H1 (cell line): ENCODE results near the gene COLEC11. TPM values are rescaled to one million over a fixed set of nuclear protein-coding genes. Genes with fewer than 3 reads are reported as not detected.

Experiments used
- CTCF ChIA-PET: fragments of 300-600 bp; sonication (Branson Sonifier 250); formaldehyde crosslinking; loops from one replicate; lab custom pipeline; 2021; ENCODE audit not compliant: partially characterized antibody; lab: Charles Lee
- POLR2A ChIA-PET: fragments of 300-600 bp; sonication (Branson Sonifier 250); formaldehyde crosslinking; loops from one replicate; lab custom pipeline; 2021; ENCODE audit warnings: inconsistent platforms; ENCODE audit not compliant: partially characterized antibody; lab: Charles Lee
- DNase-seq, 2 experiments: peaks; one replicate each; pipeline versions ENCODE4 v3.0.0 to v3.0.0-alpha.2; 2010 to 2022; ENCODE audit warnings: low spot score in 2 of 2, low read depth in 1 of 2, mixed read lengths in 1 of 2
- FAIRE-seq: peaks from 2 replicates; lab custom pipeline; 2011; peaks lifted over from hg19 to GRCh38; lab: Jason Lieb, UNC
- H2AFZ ChIP-seq: 2 replicates; pipeline ENCODE4 v1.8.1; 2012; ENCODE audit warnings: low read length, inconsistent platforms
- H2AK5ac ChIP-seq: 2 replicates; pipeline ENCODE4 v1.6.1; 2013; ENCODE audit warnings: low read depth, low read length
- H2BK120ac ChIP-seq: replicated peaks from 2 replicates; pipeline ENCODE3; 2013; ENCODE audit warnings: low read depth, low read length, inconsistent platforms
- H2BK12ac ChIP-seq: 2 replicates; pipeline ENCODE4 v1.6.1; 2013; ENCODE audit warnings: low read depth, low read length
- H2BK15ac ChIP-seq: 2 replicates; pipeline ENCODE4 v1.6.1; 2013; ENCODE audit warnings: low read length
- H2BK20ac ChIP-seq: 2 replicates; pipeline ENCODE4 v1.6.1; 2013; ENCODE audit warnings: low read length
- H2BK5ac ChIP-seq: 2 replicates; pipeline ENCODE4 v1.6.1; 2013; ENCODE audit warnings: low read depth, low read length
- H3K14ac ChIP-seq: 2 replicates; pipeline ENCODE4 v1.6.1; 2013; ENCODE audit warnings: inconsistent platforms; ENCODE audit not compliant: insufficient read length
- H3K18ac ChIP-seq: 2 replicates; pipeline ENCODE4 v1.6.1; 2013; ENCODE audit warnings: low read length; ENCODE audit errors: extremely low read depth
- H3K23ac ChIP-seq: 2 replicates; pipeline ENCODE4 v1.6.1; 2013; ENCODE audit warnings: inconsistent platforms; ENCODE audit not compliant: insufficient read length
- H3K23me2 ChIP-seq: 2 replicates; pipeline ENCODE4 v1.6.1; 2013; ENCODE audit warnings: low read depth, low read length
- H3K27ac ChIP-seq: 2 replicates; pipeline ENCODE4 v1.6.1; 2011; ENCODE audit warnings: low read depth, low read length, inconsistent platforms
- H3K27me3 ChIP-seq, 4 experiments: replicated peaks in 1 of 4; 1 replicate in 1 of 4; 2 replicates in 3 of 4; pipeline versions ENCODE4 v1.6.1 to v1.8.1; 2011 to 2013; ENCODE audit warnings: low read length in 3 of 4, mild to moderate bottlenecking in 3 of 4, inconsistent platforms in 2 of 4, mixed read lengths in 2 of 4, moderate library complexity in 1 of 4; ENCODE audit not compliant: control insufficient read depth in 3 of 4, insufficient read depth in 3 of 4; ENCODE audit errors: extremely low read depth in 1 of 4
- H3K36me3 ChIP-seq, 4 experiments: 2 replicates each; pipeline versions ENCODE4 v1.6.1 to v1.8.1; 2011 to 2013; ENCODE audit warnings: mild to moderate bottlenecking in 4 of 4, low read length in 3 of 4, moderate library complexity in 2 of 4, control low read depth in 1 of 4, inconsistent platforms in 1 of 4; ENCODE audit not compliant: insufficient read depth in 4 of 4, control insufficient read depth in 2 of 4
- H3K4ac ChIP-seq: replicated peaks from 2 replicates; pipeline ENCODE3; 2013; ENCODE audit warnings: low read length, low read depth, mixed read lengths, inconsistent platforms; ENCODE audit not compliant: insufficient read length
- H3K4me1 ChIP-seq, 4 experiments: replicated peaks in 1 of 4; 1 replicate in 1 of 4; 2 replicates in 3 of 4; pipeline versions ENCODE4 v1.6.1 to v1.8.1; 2011 to 2013; ENCODE audit warnings: low read length in 3 of 4, inconsistent platforms in 2 of 4, mixed read lengths in 1 of 4; ENCODE audit not compliant: insufficient read depth in 4 of 4, control insufficient read depth in 3 of 4
- H3K4me2 ChIP-seq, 2 experiments: 2 replicates each; pipeline versions ENCODE4 v1.6.1 to v1.8.1; 2011 to 2013; ENCODE audit warnings: low read depth in 2 of 2, low read length in 2 of 2, control low read depth in 1 of 2, inconsistent platforms in 1 of 2, mild to moderate bottlenecking in 1 of 2; ENCODE audit not compliant: insufficient read depth in 1 of 2
- H3K4me3 ChIP-seq, 4 experiments: fragments of 200-600, 300-600 bp in 1 of 4; sonication (generic), shearing (Covaris generic), sonication (Bioruptor Twin) in 1 of 4; 2 replicates each; pipeline versions ENCODE4 v1.5.1 to v1.8.1; 2011 to 2016; ENCODE audit warnings: low read length in 4 of 4, low read depth in 3 of 4, control low read depth in 2 of 4, inconsistent platforms in 2 of 4, mild to moderate bottlenecking in 2 of 4, mixed read lengths in 1 of 4, moderate library complexity in 1 of 4; ENCODE audit not compliant: insufficient read depth in 2 of 4; ENCODE audit errors: extremely low read depth in 1 of 4
- H3K56ac ChIP-seq: replicated peaks from 2 replicates; pipeline ENCODE3; 2013; ENCODE audit warnings: low read depth, mild to moderate bottlenecking, mixed read lengths, low read length, inconsistent platforms; ENCODE audit not compliant: insufficient read length
- H3K79me1 ChIP-seq: 2 replicates; pipeline ENCODE4 v1.6.1; 2013; ENCODE audit warnings: low read depth, low read length, control low read depth
- H3K79me2 ChIP-seq, 2 experiments: 2 replicates each; pipeline versions ENCODE4 v1.6.1 to v1.8.1; 2012 to 2013; ENCODE audit warnings: low read length in 2 of 2, mild to moderate bottlenecking in 2 of 2, inconsistent platforms in 1 of 2; ENCODE audit not compliant: insufficient read depth in 2 of 2, control insufficient read depth in 1 of 2
- H3K9ac ChIP-seq, 4 experiments: replicated peaks in 1 of 4; 1 replicate in 1 of 4; 2 replicates in 3 of 4; pipeline versions ENCODE4 v1.6.1 to v1.8.1; 2011 to 2013; ENCODE audit warnings: low read depth in 3 of 4, low read length in 3 of 4, control low read depth in 2 of 4, mild to moderate bottlenecking in 2 of 4, moderate library complexity in 2 of 4, inconsistent platforms in 1 of 4; ENCODE audit errors: extremely low read depth in 1 of 4
- H3K9me3 ChIP-seq, 2 experiments: 2 replicates each; pipeline versions ENCODE4 v1.6.1 to v1.8.1; 2012 to 2013; ENCODE audit warnings: mild to moderate bottlenecking in 2 of 2, moderate library complexity in 2 of 2, control low read depth in 1 of 2, inconsistent platforms in 1 of 2, low read depth in 1 of 2, low read length in 1 of 2, mixed read lengths in 1 of 2; ENCODE audit not compliant: insufficient read depth in 2 of 2
- H4K20me1 ChIP-seq, 2 experiments: replicated peaks in 1 of 2; 2 replicates each; pipeline versions ENCODE3 to v1.8.1; 2011 to 2013; ENCODE audit warnings: inconsistent platforms in 2 of 2, low read length in 2 of 2, mild to moderate bottlenecking in 1 of 2; ENCODE audit not compliant: insufficient read depth in 2 of 2, control insufficient read depth in 1 of 2
- H4K5ac ChIP-seq: 2 replicates; pipeline ENCODE4 v1.6.1; 2013; ENCODE audit warnings: low read length, low read depth, mixed read lengths, inconsistent platforms; ENCODE audit not compliant: insufficient read length
- H4K8ac ChIP-seq: 2 replicates; pipeline ENCODE4 v1.8.0; 2013; ENCODE audit warnings: mild to moderate bottlenecking, moderate library complexity, low read length, inconsistent platforms; ENCODE audit not compliant: insufficient read depth; ENCODE audit errors: extremely low read depth
- H4K91ac ChIP-seq: replicated peaks from 2 replicates; pipeline ENCODE3; 2013; ENCODE audit warnings: low read length, mixed read lengths, inconsistent platforms; ENCODE audit not compliant: insufficient read length
- BACH1 ChIP-seq: IDR thresholded peaks from 2 replicates; pipeline ENCODE4 v1.6.1; 2012; ENCODE audit warnings: low read length, improper control_type of control experiment
- CBX5 ChIP-seq: fragments of 300-800, 300-1000 bp; sonication (generic); IDR thresholded peaks from 2 replicates; pipeline ENCODE4 v1.7.1; 2016; ENCODE audit warnings: antibody characterized with exemption, low read length, low read depth
- CEBPB ChIP-seq: IDR thresholded peaks from 2 replicates; pipeline ENCODE4 v1.6.1; 2012; ENCODE audit warnings: low read depth, low read length
- JUN ChIP-seq: IDR thresholded peaks from 2 replicates; pipeline ENCODE4 v1.6.1; 2011; ENCODE audit warnings: low read depth, mild to moderate bottlenecking, improper control_type of control experiment, low read length
- KDM1A ChIP-seq: fragments of 200-600, 300-600 bp; sonication (generic); IDR thresholded peaks from 2 replicates; pipeline ENCODE4 v1.7.1; 2016; ENCODE audit warnings: mild to moderate bottlenecking, low read length, borderline replicate concordance
- MAFK ChIP-seq: IDR thresholded peaks from 2 replicates; pipeline ENCODE4 v1.6.1; 2012; ENCODE audit warnings: low read depth, mild to moderate bottlenecking, improper control_type of control experiment, low read length
- RAD21 ChIP-seq, 2 experiments: IDR thresholded peaks in 1 of 2; conservative IDR thresholded peaks in 1 of 2; 2 replicates each; pipeline ENCODE4 v1.6.1; 2011; ENCODE audit warnings: low read depth in 2 of 2, low read length in 2 of 2, improper control_type of control experiment in 1 of 2, inconsistent platforms in 1 of 2, mild to moderate bottlenecking in 1 of 2, moderate library complexity in 1 of 2
- RNF2 ChIP-seq: fragments of 200-900, 300-1000 bp; sonication (generic); IDR thresholded peaks from 2 replicates; pipeline ENCODE4 v1.7.1; 2016; ENCODE audit warnings: borderline replicate concordance, low read depth, mild to moderate bottlenecking, antibody characterized with exemption, low read length; ENCODE audit not compliant: poor library complexity, severe bottlenecking; ENCODE audit errors: missing control alignments
- WGBS, 2 experiments: shearing (Covaris generic) in 1 of 2; methylation state at CpG; one replicate each; pipeline versions ENCODE4 v1.1.6 to v1.1.7; 2013 to 2015; ENCODE audit warnings: low lambda C conversion rate in 2 of 2, mixed read lengths in 2 of 2, inconsistent platforms in 1 of 2, low coverage in 1 of 2, missing lambda C conversion rate in 1 of 2; ENCODE audit not compliant: insufficient replicate concordance in 2 of 2, insufficient coverage in 1 of 2, insufficient read length in 1 of 2; ENCODE audit errors: extremely low coverage in 1 of 2, missing lambda C conversion rate in 1 of 2; 5-methylcytosine and 5-hydroxymethylcytosine counted together
- polyA plus RNA-seq, 7 experiments: library from polyadenylated mRNA; depleted of rRNA in 3 of 7; stranded (reverse) in 5 of 7; unstranded in 2 of 7; fragments of >200 nt in 5 of 7; fragments of 200-250 nt in 2 of 7; gene quantifications; 1 replicate in 5 of 7; 2 replicates in 1 of 7; 4 replicates in 1 of 7; pipeline versions ENCODE4 v1.2.1 to v1.2.3, GENCODE V29; 2011 to 2013; ENCODE audit warnings: missing spikeins in 2 of 7, mixed read lengths in 2 of 7
- total RNA-seq: library from RNA; stranded (reverse); fragmentation: NEBNext Ultra II Directional; extraction: Animal tissue kit (Norgen Biotek cat#: 25700); gene quantifications from 2 replicates; pipeline ENCODE4 v1.2.1, GENCODE V29; 2021
- TF ChIP-seq, protein P1 (sequence below): IDR thresholded peaks from 2 replicates; pipeline ENCODE4 v1.6.1; 2012; ENCODE audit warnings: low read length, inconsistent platforms
- TF ChIP-seq, protein P2 (sequence below): IDR thresholded peaks from 2 replicates; pipeline ENCODE4 v1.6.1; 2011; ENCODE audit warnings: low read length, improper control_type of control experiment

Gene COLEC11
- total and polyA plus RNA-seq, 2 of the 8 experiments (the other 6 are each of a cell fraction or from before 2014, with no cell fraction given) = 0.47 to 0.80 TPM

DNA sequence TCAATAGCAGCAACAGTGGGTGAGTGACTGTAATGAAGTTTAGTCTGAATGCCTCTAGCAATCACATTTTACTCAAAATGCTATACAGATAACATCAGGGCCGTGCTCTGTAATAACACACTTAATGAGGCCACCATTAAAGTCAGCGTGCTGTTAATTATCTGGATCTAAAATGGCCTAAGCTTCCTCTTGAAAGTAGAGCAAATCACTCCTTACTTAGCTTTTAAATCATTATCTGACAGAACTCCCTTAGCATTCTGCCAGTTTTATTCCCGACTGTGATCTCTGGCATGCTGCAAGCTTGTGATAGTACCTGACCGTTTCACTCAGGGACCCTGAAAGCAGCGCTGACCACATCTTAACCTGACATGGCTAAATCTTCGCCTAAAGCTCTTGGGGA lies 10.8 kb upstream of the COLEC11 start:
- ChIA-PET CTCF (interaction anchor here (0.8 to 1.9 kb wide), 5 partner anchors 10 to 144 kb away, joined by 3 to 5 read pairs (median 4); partner anchors contain the start of gene COLEC11), POLR2A (interaction anchor here (0.7 to 17.0 kb wide), 8 partner anchors 6 to 45 kb away, joined by 3 to 373 read pairs (median 5); partner anchors contain the start of genes COLEC11 and RNASEH1)
- Histone ChIP-seq H4K8ac (no peak overlapping the region), H2AK5ac (no peak overlapping the region), H3K36me3 (peaks cover 23 to 56% (median 41%) of the 10 kb centered on the region in 4 experiments), H3K4me3 (no peak overlapping the region), H2BK20ac (no peak overlapping the region), H3K14ac (no peak overlapping the region), H2BK12ac (no peak overlapping the region), H3K56ac (no peak overlapping the region), H3K23me2 (no peaks in the 10 kb centered on the region), H3K9ac (no peak overlapping the region), H3K4me2 (no peak overlapping the region), H3K18ac (no peak overlapping the region), H2BK5ac (no peak overlapping the region), H3K27ac (no peak overlapping the region), H2AFZ (no peak overlapping the region), H2BK15ac (no peak overlapping the region), H3K4me1 (no peaks in the 10 kb centered on the region), H2BK120ac (no peak overlapping the region), H3K23ac (no peak overlapping the region), H3K79me1 (peaks cover 2% of the 10 kb centered on the region; the same call in 1 of the 2 replicates), H4K5ac (no peak overlapping the region), H4K91ac (no peak overlapping the region), H4K20me1 (peaks cover 16 to 19% of the 10 kb centered on the region in 2 experiments), H3K27me3 (no peaks in the 10 kb centered on the region), H3K79me2 (peaks cover 0 to 24% of the 10 kb centered on the region in 2 experiments; a peak in 2 of 4 replicates), H3K9me3 (no peaks in the 10 kb centered on the region), H3K4ac (no peak overlapping the region)
- 86% methylated on average over 6 of the region's 6 CpGs; no CpG with 5 or more reads in 1 of the 2 experiments for WGBS, 2 experiments
- no peak for DNase-seq
- FAIRE-seq = no peak
- TF ChIP-seq CEBPB (no peak), MAFK (no peak), RNF2 (no peak), JUN (no peak), CBX5 (no peak), BACH1 (no peak), KDM1A (no peak), RAD21 (IDR thresholded peaks at IDR 0.05 in 1 of 2, conservative IDR thresholded peaks at IDR 0.05 in 1 of 2; ENCODE audit: low read depth in 2 of 2, low read length in 2 of 2) (no peak)
- TF ChIP-seq, protein P1, sequence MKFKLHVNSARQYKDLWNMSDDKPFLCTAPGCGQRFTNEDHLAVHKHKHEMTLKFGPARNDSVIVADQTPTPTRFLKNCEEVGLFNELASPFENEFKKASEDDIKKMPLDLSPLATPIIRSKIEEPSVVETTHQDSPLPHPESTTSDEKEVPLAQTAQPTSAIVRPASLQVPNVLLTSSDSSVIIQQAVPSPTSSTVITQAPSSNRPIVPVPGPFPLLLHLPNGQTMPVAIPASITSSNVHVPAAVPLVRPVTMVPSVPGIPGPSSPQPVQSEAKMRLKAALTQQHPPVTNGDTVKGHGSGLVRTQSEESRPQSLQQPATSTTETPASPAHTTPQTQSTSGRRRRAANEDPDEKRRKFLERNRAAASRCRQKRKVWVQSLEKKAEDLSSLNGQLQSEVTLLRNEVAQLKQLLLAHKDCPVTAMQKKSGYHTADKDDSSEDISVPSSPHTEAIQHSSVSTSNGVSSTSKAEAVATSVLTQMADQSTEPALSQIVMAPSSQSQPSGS = no peak
- TF ChIP-seq, protein P2, sequence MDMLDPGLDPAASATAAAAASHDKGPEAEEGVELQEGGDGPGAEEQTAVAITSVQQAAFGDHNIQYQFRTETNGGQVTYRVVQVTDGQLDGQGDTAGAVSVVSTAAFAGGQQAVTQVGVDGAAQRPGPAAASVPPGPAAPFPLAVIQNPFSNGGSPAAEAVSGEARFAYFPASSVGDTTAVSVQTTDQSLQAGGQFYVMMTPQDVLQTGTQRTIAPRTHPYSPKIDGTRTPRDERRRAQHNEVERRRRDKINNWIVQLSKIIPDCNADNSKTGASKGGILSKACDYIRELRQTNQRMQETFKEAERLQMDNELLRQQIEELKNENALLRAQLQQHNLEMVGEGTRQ = no peak
